Sigmoid colon (tissue), 7 donors: Measurements from ENCODE around the gene WNT16. TPM values are rescaled to one million over a fixed set of nuclear protein-coding genes. Genes with fewer than 3 reads are reported as not detected.

Experiments used
- DNase-seq: peaks from one replicate; pipeline ENCODE4 v3.0.0-alpha.2; 2019
- H3K27ac ChIP-seq, 4 donors: fragments of 200-600 bp; sonication (generic); one replicate each; pipeline ENCODE4 v1.5.1; 2016 to 2019; ENCODE audit warnings: mild to moderate bottlenecking in 1 of 4
- H3K27me3 ChIP-seq, 3 donors: fragments of 200-600 bp; sonication (generic); one replicate each; pipeline ENCODE4 v1.5.1; 2019; ENCODE audit warnings: mild to moderate bottlenecking in 1 of 3
- H3K36me3 ChIP-seq, 4 donors: fragments of 200-600 bp; sonication (generic); one replicate each; pipeline ENCODE4 v1.5.1; 2016 to 2019
- H3K4me1 ChIP-seq, 4 donors: fragments of 200-600 bp; sonication (generic); one replicate each; pipeline ENCODE4 v1.5.1; 2017 to 2019
- H3K4me3 ChIP-seq, 4 donors: fragments of 200-600 bp; sonication (generic); one replicate each; pipeline ENCODE4 v1.5.1; 2017 to 2019; ENCODE audit warnings: mild to moderate bottlenecking in 2 of 4, moderate library complexity in 1 of 4
- H3K9me3 ChIP-seq, 4 donors: fragments of 200-600 bp in 3 of 4; sonication (generic) in 3 of 4; one replicate each; pipeline versions ENCODE4 v1.5.1 to v1.6.1; 2013 to 2019
- CTCF ChIP-seq, 4 experiments: fragments of 450-650 bp in 3 of 4; fragments of 200-600 bp in 1 of 4; IDR thresholded peaks; one replicate each; pipeline ENCODE4 v1.5.1; 2016 to 2019; ENCODE audit warnings: antibody characterized with exemption in 4 of 4, mild to moderate bottlenecking in 3 of 4, moderate library complexity in 2 of 4
- EP300 ChIP-seq, 4 donors: sonication (generic); formaldehyde crosslinking; IDR thresholded peaks; one replicate each; pipeline ENCODE4 v1.6.1; 2017; ENCODE audit warnings: antibody characterized with exemption in 4 of 4
- POLR2A ChIP-seq, 2 donors: fragments of 450-650 bp; IDR thresholded peaks; one replicate each; pipeline ENCODE4 v1.6.1; 2016; ENCODE audit warnings: antibody characterized with exemption in 2 of 2, mild to moderate bottlenecking in 2 of 2, moderate library complexity in 2 of 2
- POLR2AphosphoS5 ChIP-seq, 4 donors: sonication (generic); formaldehyde crosslinking; IDR thresholded peaks; one replicate each; pipeline ENCODE4 v1.6.1; 2017; ENCODE audit warnings: antibody characterized with exemption in 4 of 4
- WGBS, 2 donors: extraction: QIAGEN DNeasy Blood & Tissue Kit; methylation state at CpG; one replicate each; pipeline ENCODE4 v1.1.7; 2013; 5-methylcytosine and 5-hydroxymethylcytosine counted together
- intact Hi-C: fragments of 100-400 bp; cut with DNase I; formaldehyde crosslinking; loops from one replicate; pipeline ENCODE4 v1.15.1; 2023
- polyA plus RNA-seq, 3 donors: library from polyadenylated mRNA; stranded (reverse); fragments of 200-250 nt; gene quantifications; one replicate each; pipeline ENCODE4 v1.2.3, GENCODE V29; 2013
- total RNA-seq, 4 donors: library from RNA; depleted of rRNA; stranded (reverse); fragments of >200 nt; gene quantifications; one replicate each; pipeline ENCODE4 v1.1.0, GENCODE V29; 2016
- donor health status: healthy with polysubstance abuse.
- donor health status: Bipolar disorder and iron deficiency.
- donor health status: healthy.

The WNT16 gene
- total and polyA plus RNA-seq, 7 donors: 0.38 to 1.4 (median 0.58) TPM; not detected in 1

DNA sequence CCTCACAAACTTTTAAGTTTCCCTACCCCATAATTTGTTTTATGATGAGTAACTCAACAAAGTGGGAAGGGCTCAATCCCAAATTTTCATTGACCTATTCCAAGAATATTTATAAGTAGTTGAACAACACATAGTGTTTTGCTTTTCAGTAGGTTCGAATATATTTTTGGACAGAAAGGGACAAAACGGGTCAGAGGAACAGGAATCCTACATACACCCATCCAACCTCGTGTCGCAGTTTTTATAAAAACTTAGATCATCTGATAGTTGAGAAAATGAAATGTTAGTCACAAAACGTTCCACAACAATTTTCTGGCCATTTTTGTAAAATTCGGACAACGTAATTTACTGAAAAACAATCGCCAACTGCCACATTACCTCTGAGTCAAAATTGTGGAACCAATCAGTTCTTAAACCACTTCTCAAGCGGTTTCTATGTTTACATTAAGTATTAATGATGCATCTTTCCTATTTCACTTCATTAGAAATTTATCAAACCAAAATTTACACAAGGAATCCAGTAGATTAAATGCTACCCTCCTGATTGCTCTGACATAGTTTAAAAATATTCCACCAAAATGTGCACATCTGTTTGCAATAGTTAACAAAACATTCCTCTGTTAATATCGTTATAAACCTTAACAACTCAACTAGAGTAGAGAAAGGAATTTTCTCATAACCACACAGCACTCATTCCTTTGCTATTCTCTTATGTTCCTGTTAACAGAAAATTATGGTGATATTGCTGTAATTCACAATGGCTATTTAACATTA lies 6.3 kb downstream of the WNT16 start:
- H3K9me3 ChIP-seq: no peaks in the 10 kb centered on the region
- intact Hi-C loops: no loop called here
- DNase-seq: no peak
- no peak overlapping the region for H3K4me3 ChIP-seq
- H3K27me3 ChIP-seq: peaks cover 4 to 51% (median 16%) of the 10 kb centered on the region in 3 donors
- no peak overlapping the region for H3K27ac ChIP-seq
- no peaks in the 10 kb centered on the region for H3K36me3 ChIP-seq
- TF ChIP-seq CTCF (IDR thresholded peaks at IDR 0.05) (no peak), POLR2AphosphoS5 (IDR thresholded peaks at IDR 0.05) (no peak), POLR2A (IDR thresholded peaks at IDR 0.05) (no peak), EP300 (IDR thresholded peaks at IDR 0.05) (no peak)
- 82 to 88% methylated on average over 10 of the region's 10 CpGs for WGBS, 2 donors
- peaks cover 0 to 9% (median 5%) of the 10 kb centered on the region in 4 donors for H3K4me1 ChIP-seq

DNA sequence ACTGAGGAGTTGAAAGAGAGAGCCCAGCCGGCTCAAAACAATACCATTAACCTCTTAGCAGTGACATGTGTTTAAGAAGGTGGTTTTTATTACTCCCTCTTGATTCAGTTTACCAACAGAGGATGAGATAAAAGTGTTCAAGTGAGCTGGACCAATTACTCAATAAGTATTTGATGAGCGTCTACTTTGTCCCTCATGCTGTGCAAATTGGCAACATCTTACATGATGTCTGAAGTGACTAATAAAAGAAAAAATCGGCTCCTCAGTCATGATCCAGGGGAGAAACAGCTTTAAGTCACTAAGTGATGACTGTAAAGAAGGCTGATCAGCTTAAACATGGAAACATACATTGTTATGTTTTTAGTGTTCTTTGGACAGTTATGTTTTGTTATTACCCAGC lies 7.8 kb downstream of the WNT16 start:
- intact Hi-C loops: no loop called here
- WGBS, 2 donors: 66 to 69% methylated on average over 3 of the region's 3 CpGs
- H3K36me3 ChIP-seq: no peaks in the 10 kb centered on the region
- DNase-seq: no peak
- no peaks in the 10 kb centered on the region for H3K9me3 ChIP-seq
- no peaks in the 10 kb centered on the region for H3K4me1 ChIP-seq
- H3K4me3 ChIP-seq: no peak overlapping the region
- TF ChIP-seq POLR2A (IDR thresholded peaks at IDR 0.05): no peak
- no peak overlapping the region for H3K27ac ChIP-seq
- peaks cover 0 to 35% (median under 1%) of the 10 kb centered on the region in 3 donors for H3K27me3 ChIP-seq

DNA sequence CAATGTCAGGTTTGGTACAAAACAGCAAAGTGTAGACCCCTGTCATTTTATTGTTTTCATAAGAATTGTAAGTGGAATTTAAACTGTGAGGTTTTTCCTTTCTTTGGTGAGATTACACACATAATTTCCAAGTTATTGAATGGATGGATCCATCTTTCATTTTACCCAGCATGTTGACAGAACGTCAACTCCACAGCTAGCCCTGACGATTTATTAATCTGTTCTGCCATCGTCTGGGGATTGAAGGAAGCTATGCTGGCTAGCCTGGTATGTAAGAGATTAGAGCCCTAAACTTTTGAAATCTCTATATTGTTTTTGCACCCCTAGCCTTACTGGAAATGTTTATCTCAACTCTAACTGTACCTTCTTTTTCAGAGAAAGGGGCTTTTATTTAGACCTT lies 8.6 kb downstream of the WNT16 start:
- Histone ChIP-seq H3K9me3 (no peaks in the 10 kb centered on the region), H3K36me3 (peaks cover 0 to 4% (median 0%) of the 10 kb centered on the region in 4 donors), H3K4me3 (no peak overlapping the region), H3K27ac (no peak overlapping the region), H3K4me1 (no peaks in the 10 kb centered on the region), H3K27me3 (peaks cover 0 to 27% (median 0%) of the 10 kb centered on the region in 3 donors)
- no peak for DNase-seq
- TF ChIP-seq POLR2AphosphoS5 (IDR thresholded peaks at IDR 0.05): no peak
- WGBS, 2 donors: 9 to 19% methylated on average over 3 of the region's 3 CpGs
- intact Hi-C loops: no loop called here

DNA sequence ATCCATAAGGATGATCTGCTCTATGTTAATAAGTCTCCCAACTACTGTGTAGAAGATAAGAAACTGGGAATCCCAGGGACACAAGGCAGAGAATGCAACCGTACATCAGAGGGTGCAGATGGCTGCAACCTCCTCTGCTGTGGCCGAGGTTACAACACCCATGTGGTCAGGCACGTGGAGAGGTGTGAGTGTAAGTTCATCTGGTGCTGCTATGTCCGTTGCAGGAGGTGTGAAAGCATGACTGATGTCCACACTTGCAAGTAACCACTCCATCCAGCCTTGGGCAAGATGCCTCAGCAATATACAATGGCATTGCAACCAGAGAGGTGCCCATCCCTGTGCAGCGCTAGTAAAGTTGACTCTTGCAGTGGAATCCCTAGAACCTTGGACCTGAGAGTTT lies 10.3 kb downstream of the WNT16 start:
- DNase-seq: no peak
- no peaks in the 10 kb centered on the region for H3K9me3 ChIP-seq
- H3K4me1 ChIP-seq: peaks cover 0 to 5% (median 0%) of the 10 kb centered on the region in 4 donors
- intact Hi-C loops: no loop called here
- TF ChIP-seq CTCF (IDR thresholded peaks at IDR 0.05) (no peak), POLR2A (IDR thresholded peaks at IDR 0.05) (no peak), POLR2AphosphoS5 (IDR thresholded peaks at IDR 0.05) (no peak), EP300 (IDR thresholded peaks at IDR 0.05) (no peak)
- peaks cover 0 to 10% (median 0%) of the 10 kb centered on the region in 3 donors for H3K27me3 ChIP-seq
- 79 to 83% methylated on average over 5 of the region's 5 CpGs for WGBS, 2 donors
- no peak overlapping the region for H3K4me3 ChIP-seq
- no peak overlapping the region for H3K27ac ChIP-seq
- peaks cover 0 to 7% (median 0%) of the 10 kb centered on the region in 4 donors for H3K36me3 ChIP-seq

GRCh38 chr7:121341933-121342332 lies 13.1 kb downstream of the WNT16 start:
- H3K4me1 ChIP-seq: peaks cover 0 to 8% (median 0%) of the 10 kb centered on the region in 4 donors
- H3K9me3 ChIP-seq: no peaks in the 10 kb centered on the region
- H3K36me3 ChIP-seq: peaks cover 0 to 10% (median 0%) of the 10 kb centered on the region in 4 donors
- TF ChIP-seq EP300 (IDR thresholded peaks at IDR 0.05) (no peak), CTCF (IDR thresholded peaks at IDR 0.05) (no peak), POLR2AphosphoS5 (IDR thresholded peaks at IDR 0.05) (no peak), POLR2A (IDR thresholded peaks at IDR 0.05) (no peak)
- intact Hi-C loops: no loop called here
- no peak overlapping the region for H3K4me3 ChIP-seq
- no peak for DNase-seq
- H3K27me3 ChIP-seq: no peaks in the 10 kb centered on the region
- no peak overlapping the region for H3K27ac ChIP-seq
